PC-3 (cell line): ENCODE results near the gene PYGO1.

ENCODE experiments used
- CTCF ChIP-seq: fragments of 300-600 bp; sonication (generic); conservative IDR thresholded peaks from 2 replicates; pipeline ENCODE4 v1.5.1; 2017; ENCODE audit warnings: antibody characterized with exemption, low read depth, mild to moderate bottlenecking, low read length
- EZH2 ChIP-seq: fragments of 300-600 bp; sonication (generic); IDR thresholded peaks from one replicate; pipeline ENCODE4 v1.6.1; 2017; ENCODE audit warnings: antibody characterized with exemption, mild to moderate bottlenecking, low read length; ENCODE audit not compliant: unreplicated experiment
- EZH2phosphoT487 ChIP-seq: fragments of 300-600 bp; sonication (generic); IDR thresholded peaks from 2 replicates; pipeline ENCODE4 v1.6.1; 2018; ENCODE audit warnings: mild to moderate bottlenecking, antibody characterized with exemption, low read length, borderline replicate concordance

GRCh38 chr15:55518641-55519040, 69.5 kb downstream of the PYGO1 start:
- TF ChIP-seq EZH2, result no peak
- peak; percentile 31; the same call in 1 of the 2 replicates for TF ChIP-seq CTCF
- no peak for TF ChIP-seq EZH2phosphoT487
